ENCODE data around the gene IGDCC3. TPM values are rescaled to one million over a fixed set of nuclear protein-coding genes. Genes with fewer than 3 reads are reported as not detected.
A peak's percentile ranks its signal among the peaks of the same experiment; 100 is the strongest.

IGDCC3 gene
- total RNA-seq, 1 donor from 2014 or later = 0.13 TPM

DNA sequence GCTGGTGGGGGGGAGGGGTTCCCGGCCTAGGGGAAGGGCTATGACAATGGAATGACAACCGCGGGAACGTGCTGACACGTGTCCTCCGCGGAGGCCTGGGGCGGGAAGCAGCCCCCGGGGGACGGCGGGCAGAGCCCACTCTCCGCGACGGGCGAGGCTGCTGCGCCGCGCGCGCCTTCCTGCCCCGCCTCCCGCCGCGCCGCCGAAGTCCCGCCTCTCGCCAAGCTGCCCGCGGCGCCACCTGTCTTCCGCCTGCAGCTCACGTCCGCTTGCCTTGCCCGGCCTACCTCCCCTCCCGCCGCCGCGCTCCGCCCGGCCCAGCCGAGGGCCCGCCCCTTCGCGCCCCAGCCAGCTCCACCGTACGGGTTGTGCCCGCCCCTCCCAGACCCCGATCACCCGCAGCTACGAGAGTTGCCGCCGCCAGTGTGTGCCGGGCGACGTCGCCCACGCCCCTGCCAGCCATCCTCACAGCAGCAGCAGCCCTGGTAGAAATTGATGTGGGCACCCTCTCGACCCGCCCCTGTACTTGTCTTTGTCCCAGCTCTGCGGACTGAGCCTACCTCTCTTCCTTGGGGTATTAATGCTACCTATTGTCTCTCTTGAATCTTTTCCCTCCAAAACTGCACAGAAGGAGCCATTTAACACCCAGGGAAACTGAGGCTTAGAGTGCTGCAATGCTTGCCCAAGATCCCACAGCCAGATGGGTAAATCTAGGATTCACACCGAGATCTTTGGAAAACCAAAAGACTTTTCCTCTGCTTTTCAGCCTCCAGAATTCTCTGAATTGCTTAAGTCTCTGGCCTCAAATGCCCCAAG is 90.9 kb downstream of the IGDCC3 start, which contains the start of gene PARP16:
PARP16 (minus strand) TSS at position 180 of the 816 bp plus-strand sequence. CDS start 457 bp downstream, outside the sequence.
- H3K4me3 ChIP-seq (ENCODE audit: low read depth, low read length) = peak within 1 kb of the TSS; percentile 53
- H3K36me3 ChIP-seq (ENCODE audit: control insufficient read depth, insufficient read depth, low read length) = no peaks in the 10 kb centered on the region
- TF ChIP-seq, protein P1, sequence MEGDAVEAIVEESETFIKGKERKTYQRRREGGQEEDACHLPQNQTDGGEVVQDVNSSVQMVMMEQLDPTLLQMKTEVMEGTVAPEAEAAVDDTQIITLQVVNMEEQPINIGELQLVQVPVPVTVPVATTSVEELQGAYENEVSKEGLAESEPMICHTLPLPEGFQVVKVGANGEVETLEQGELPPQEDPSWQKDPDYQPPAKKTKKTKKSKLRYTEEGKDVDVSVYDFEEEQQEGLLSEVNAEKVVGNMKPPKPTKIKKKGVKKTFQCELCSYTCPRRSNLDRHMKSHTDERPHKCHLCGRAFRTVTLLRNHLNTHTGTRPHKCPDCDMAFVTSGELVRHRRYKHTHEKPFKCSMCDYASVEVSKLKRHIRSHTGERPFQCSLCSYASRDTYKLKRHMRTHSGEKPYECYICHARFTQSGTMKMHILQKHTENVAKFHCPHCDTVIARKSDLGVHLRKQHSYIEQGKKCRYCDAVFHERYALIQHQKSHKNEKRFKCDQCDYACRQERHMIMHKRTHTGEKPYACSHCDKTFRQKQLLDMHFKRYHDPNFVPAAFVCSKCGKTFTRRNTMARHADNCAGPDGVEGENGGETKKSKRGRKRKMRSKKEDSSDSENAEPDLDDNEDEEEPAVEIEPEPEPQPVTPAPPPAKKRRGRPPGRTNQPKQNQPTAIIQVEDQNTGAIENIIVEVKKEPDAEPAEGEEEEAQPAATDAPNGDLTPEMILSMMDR (IDR thresholded peaks at IDR 0.05; ENCODE audit: insufficient read depth, low read length, poor library complexity, severe bottlenecking) = peak; percentile 6
- H3K27me3 ChIP-seq (ENCODE audit: control insufficient read depth, insufficient read depth, low read length) = no peaks in the 10 kb centered on the region
- no peak for DNase-seq (ENCODE audit: low read depth)

DNA sequence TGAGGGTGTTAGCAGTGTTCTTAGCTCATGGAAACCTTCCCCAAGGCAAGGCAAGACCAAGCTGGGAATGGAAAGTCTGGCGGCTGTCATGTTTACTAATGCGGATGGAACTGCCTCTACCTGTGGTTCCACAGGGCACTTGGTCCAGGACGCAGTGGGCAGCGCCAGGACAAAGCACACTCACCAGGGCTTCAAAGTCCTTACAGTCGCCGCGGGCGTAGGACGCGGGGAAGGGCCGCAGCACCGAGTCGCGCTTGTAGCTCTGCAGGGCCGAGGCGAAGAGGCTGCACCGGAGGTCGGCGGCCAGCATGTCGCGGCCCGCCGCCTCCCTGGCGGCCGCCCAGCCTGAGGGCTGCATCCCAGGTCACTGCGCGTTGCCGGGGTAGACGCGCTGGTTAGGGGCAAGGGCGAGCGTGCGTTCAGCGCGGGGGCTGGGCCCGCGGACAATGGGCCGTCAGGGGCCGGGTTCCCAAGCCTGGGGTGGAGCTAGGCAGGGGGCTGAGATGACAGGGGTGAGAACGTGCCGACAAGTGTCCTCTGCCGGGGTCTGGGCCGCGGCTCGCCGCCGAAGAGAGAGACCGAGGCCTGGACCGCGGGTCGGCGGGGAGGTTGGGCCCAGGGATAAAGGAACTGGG is 91.6 kb downstream of the IGDCC3 start:
- no peaks in the 10 kb centered on the region for H3K27me3 ChIP-seq (ENCODE audit: control insufficient read depth, insufficient read depth, low read length)
- no peak for DNase-seq (ENCODE audit: low read depth)
- no peaks in the 10 kb centered on the region for H3K36me3 ChIP-seq (ENCODE audit: control insufficient read depth, insufficient read depth, low read length)
- TF ChIP-seq, protein P1 (IDR thresholded peaks at IDR 0.05; ENCODE audit: insufficient read depth, low read length, poor library complexity, severe bottlenecking) = no peak
- peak overlapping the region; percentile 53 for H3K4me3 ChIP-seq (ENCODE audit: low read depth, low read length)

- TF ChIP-seq, protein P1 (IDR thresholded peaks at IDR 0.05; ENCODE audit: insufficient read depth, low read length, poor library complexity, severe bottlenecking) = no peak
- H3K27me3 ChIP-seq (ENCODE audit: control insufficient read depth, insufficient read depth, low read length) = no peaks in the 10 kb centered on the region
- peak overlapping the region; percentile 53 for H3K4me3 ChIP-seq (ENCODE audit: low read depth, low read length)
- H3K36me3 ChIP-seq (ENCODE audit: control insufficient read depth, insufficient read depth, low read length) = no peaks in the 10 kb centered on the region
- DNase-seq (ENCODE audit: low read depth) = no peak
Measured at GRCh38 chr15:65285291-65286068, 92.3 kb downstream of the IGDCC3 start.

DNA sequence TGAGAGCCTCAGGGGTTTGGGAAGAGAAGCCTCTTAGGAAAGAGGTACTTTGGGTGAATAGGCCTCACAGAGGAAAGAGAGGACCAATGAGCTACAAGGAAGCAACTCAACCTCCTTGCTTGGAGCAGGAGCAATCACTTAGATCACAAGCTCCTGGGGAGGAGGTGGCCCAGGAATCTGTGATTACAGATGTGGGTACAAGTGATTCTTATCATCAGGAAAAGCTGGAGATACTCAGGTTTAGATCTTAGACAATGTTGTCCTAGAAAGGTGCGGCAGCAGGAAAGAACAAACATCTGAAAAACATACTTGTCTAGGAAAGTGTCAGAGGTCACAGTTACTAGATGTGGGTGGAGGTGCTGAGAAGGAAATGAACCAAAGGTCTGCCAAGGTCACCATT is 99.3 kb downstream of the IGDCC3 start:
- TF ChIP-seq, protein P1 (IDR thresholded peaks at IDR 0.05; ENCODE audit: insufficient read depth, low read length, poor library complexity, severe bottlenecking) = no peak
- no peak for DNase-seq (ENCODE audit: low read depth)

More for the DNA sequence above, 99.3 kb downstream of the IGDCC3 start:
- no peaks in the 10 kb centered on the region for H3K27me3 ChIP-seq (ENCODE audit: control insufficient read depth, insufficient read depth, low read length)
- H3K4me3 ChIP-seq (ENCODE audit: low read depth, low read length) = no peak overlapping the region
- no peaks in the 10 kb centered on the region for H3K36me3 ChIP-seq (ENCODE audit: control insufficient read depth, insufficient read depth, low read length)

Other genes starting within 250 kb of the IGDCC3 start
- gene PDCD7, start 244.2 kb downstream of the IGDCC3 start, total RNA-seq = 20.2 and 25.6 TPM in 2 replicates
- 28.1 and 29.6 TPM in 2 replicates for gene CLPX, start 192.7 kb downstream of the IGDCC3 start, total RNA-seq
- gene CILP, start 166.5 kb downstream of the IGDCC3 start, total RNA-seq = not detected in 2 replicates
- 9.2 and 11.8 TPM in 2 replicates for gene PARP16, start 91.1 kb downstream of the IGDCC3 start, total RNA-seq
- not detected in 2 replicates for gene RNU5A-1, start 82.0 kb downstream of the IGDCC3 start, total RNA-seq
- not detected in 2 replicates for gene RNU5B-1, start 73.3 kb downstream of the IGDCC3 start, total RNA-seq
- gene IGDCC4, start 44.9 kb upstream of the IGDCC3 start, total RNA-seq = 16.5 and 18.1 TPM in 2 replicates
- gene DPP8, start 139.7 kb upstream of the IGDCC3 start, total RNA-seq = 27.2 and 30.8 TPM in 2 replicates
- gene HACD3, start 152.5 kb upstream of the IGDCC3 start, total RNA-seq = 92.7 and 99.6 TPM in 2 replicates
- gene INTS14, start 233.1 kb upstream of the IGDCC3 start, total RNA-seq = 36.5 and 49.3 TPM in 2 replicates
- 11.3 and 17.8 TPM in 2 replicates for gene SLC24A1, start 243.9 kb upstream of the IGDCC3 start, total RNA-seq